GM19035 (cell line): ENCODE data around the gene UROS.

Experiments used
- ATAC-seq: cut with Tn5 transposase; IDR thresholded peaks from one replicate; pipeline ENCODE4 v1.9.1; 2021; ENCODE audit not compliant: unreplicated experiment

The UROS gene

GRCh38 chr10:125792342-125793300 is 30.4 kb downstream of the UROS start:
- no peak for ATAC-seq

DNA sequence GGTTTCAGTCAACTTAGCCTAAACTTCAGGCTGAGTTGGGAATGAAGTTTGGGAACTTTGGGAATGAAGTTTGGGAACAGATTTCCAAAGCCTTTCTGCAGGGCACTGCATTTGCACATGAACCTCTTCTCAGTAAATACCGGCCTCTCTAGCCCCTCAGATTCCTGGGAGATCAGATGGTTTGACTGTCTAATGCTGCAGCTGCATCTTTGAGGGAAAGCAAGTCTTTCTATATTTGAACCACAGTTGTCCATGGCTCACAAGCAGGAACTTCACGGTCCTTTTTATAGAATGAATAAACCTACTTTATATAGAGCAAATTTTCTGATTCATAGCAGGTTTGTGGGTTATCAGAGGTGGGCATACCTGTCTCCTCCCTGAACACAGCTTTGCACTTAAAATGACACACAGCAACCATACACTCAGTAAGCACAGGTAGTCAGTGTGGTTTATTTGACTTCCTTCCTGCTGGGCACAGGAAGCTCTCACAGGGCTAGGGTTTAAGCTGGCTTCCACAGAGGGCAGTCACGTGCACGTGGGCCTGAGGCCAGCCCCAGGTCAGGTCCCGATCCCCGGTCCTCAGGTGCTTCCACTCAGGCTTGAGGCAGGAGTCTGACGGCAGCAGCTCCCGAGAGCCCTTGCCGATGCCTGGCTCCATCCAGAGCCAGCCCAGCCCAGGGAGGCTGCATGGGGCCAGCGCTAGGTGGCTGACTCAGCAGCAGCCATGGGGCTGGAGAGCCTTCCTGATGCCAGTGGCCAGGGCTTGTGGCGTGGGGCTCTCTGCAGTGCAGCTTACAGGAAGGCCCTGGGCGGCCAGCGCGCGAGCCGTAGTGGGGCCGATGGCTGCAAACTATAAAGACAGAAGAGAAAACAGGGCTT is 34.7 kb downstream of the UROS start:
- ATAC-seq: no peak

DNA sequence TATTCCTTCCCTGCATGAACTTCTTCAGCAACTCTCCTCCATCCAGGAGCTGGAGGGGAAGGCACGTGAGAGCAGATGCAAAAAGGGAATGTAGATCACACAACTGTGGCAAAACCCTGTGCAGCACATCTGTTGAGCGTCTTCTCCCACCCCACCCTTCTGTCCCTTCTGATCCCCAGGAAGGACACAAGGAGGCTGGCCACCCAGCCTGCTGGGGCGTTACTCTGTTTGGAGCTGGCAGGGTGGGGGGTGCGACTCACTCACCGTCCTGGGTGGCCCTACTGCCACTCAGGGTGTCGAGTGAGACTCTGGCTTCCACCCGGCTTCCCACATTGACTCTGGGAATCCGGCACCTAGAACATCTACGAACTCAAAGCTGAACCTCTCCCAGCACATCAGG is 37.3 kb downstream of the UROS start:
- ATAC-seq: no peak

DNA sequence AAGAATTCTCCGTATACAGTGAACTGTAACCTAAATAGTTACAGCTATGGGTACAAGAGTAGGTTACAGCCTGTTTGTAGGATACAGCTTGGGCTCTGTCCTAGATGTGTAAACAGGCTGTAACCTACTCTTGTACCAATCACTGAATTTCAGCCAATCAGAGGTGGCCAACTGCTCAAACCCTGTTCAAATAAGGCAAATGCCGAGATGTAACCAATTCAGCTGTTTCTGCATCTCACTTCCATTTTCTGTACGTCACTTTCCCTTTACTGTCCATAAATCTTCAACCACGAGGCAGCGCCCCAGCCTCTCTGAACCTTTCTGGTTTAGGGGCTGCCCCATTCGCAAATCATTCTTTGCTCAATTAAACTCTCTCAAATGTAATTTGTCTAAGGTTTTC is 39.1 kb downstream of the UROS start:
- peak; percentile 67 for ATAC-seq

GRCh38 chr10:125783408-125783807 is 39.6 kb downstream of the UROS start:
- ATAC-seq: no peak

DNA sequence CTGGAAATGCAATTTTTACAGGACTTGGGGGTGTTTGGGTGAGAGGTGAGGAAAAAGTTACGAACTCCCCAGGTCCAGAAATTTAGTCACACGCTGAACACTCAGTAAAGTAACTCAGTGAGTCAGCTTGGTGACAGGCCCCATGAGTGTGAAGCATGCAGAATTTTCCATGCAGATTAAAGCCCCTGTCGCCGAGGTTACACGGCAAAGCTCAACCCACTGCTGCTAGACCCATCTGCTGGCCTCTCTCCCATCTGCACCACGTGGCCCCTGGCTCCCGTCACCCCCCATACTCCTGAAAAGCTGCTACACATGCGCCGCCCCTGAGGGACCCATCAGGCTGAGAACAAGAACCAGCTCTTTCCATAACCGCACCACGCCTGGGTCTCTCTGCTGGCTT is 40.4 kb downstream of the UROS start:
- ATAC-seq: no peak

- no peak for ATAC-seq
Measured at GRCh38 chr10:125782054-125782453, 41.0 kb downstream of the UROS start.

DNA sequence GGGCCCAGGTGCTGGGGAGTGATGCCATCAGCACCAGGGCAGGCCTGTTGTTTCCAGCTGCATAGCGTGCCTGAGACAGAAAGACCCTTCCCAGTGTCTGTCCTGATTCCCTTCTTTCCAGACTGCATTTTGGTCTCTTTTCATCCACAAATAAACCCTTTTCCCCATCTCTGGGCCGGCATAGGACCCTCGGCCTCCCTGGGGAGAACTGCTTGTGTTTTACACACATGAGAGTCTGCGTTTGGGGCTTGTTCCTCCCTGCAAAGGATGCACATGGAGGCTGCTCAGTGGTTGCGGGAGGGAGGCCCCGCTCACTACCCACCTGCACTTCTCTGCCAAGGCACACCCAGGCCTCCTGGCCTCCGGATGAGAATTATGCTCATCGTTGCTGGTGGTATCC is 41.7 kb downstream of the UROS start:
- ATAC-seq: no peak

- no peak for ATAC-seq
Measured at GRCh38 chr10:125779403-125780327, 43.4 kb downstream of the UROS start.

GRCh38 chr10:125778556-125778955 is 44.5 kb downstream of the UROS start:
- ATAC-seq: no peak

DNA sequence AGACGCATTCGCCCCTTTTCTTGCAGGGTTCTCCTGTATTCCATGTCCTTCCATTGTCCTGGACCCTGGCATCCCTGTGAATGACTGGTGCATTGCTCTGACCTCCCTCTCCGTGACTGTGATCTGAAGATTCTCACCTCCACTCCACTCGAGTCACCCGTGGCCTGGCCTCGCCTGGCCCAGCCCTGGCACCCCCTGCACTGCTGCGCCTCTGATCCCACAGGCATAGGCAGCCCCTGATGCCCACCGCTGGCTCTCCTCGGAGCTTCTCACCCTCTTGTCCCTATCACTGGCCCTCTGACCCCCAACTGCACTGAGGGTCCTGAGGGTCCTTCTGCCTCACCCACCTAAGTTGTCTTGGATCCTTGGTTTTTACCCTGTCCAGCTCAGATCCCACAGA is 45.3 kb downstream of the UROS start:
- ATAC-seq: no peak

- no peak for ATAC-seq
Measured at GRCh38 chr10:125775491-125776106, 47.5 kb downstream of the UROS start, which contains the start of gene MMP21. TSS of gene MMP21 (minus strand) at chr10:125775821. CDS start at chr10:125775821, 0 bp downstream.

- no peak for ATAC-seq
Measured at GRCh38 chr10:125774581-125775191, 48.4 kb downstream of the UROS start.

DNA sequence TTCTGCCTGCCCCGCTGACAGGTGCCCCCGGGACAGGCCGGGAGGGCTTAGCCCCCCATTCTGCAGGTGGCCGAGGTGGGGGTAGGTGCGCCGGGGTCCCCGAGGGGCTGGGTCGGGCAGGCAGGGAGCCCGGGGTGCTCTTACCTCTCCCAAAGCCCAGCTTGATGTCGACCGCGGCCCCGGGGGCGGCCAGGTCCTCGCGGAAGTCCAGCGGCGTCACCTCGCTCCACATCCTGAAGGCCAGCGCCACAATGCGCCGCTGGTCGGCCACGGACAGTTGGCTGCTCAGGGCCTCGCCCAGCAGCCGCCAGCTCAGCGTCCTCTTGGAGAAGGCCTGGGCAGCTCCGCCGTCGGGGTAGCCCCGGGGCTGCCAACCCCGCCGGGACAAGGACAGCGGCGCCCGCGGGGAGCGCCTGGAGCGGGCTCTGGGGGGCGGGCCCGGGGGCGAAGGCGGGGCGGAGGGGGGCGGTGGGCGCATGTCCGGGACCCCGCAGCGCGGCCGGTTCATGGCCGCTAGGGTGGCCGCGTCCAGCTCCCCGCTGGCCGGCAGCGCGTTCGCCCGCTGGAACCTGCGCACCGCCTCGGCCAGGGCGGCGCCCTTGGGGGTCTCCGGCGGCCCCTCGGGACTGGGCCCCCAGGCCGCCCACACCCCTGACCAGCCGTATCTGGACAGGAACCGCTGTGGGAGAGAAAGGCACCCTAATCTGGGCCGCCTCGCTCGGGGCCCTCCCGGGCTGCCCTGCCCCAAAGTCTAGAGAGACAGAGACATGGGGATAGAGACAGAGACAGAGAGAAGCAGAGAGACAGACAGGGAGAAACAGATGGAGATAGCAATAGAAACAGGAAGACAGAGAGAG is 49.1 kb downstream of the UROS start:
- ATAC-seq: no peak

DNA sequence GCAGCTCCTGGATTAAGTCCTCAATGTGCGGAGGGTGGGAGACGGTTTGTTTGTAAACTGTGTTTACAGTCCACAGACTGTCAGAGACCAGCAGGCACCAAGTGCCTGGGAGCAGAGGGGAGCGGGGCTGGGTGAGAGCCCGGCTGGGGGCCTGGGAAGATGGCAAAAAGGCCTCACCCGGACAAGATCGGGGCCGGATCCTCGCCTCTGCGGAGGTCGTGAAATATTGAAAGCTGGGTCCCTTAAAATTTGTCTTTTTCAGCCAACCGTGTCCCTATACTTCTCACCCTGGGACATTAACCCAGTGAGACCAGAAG is 50.2 kb downstream of the UROS start:
- ATAC-seq: no peak

- no peak for ATAC-seq
Measured at GRCh38 chr10:125772112-125772863, 50.8 kb downstream of the UROS start.

DNA sequence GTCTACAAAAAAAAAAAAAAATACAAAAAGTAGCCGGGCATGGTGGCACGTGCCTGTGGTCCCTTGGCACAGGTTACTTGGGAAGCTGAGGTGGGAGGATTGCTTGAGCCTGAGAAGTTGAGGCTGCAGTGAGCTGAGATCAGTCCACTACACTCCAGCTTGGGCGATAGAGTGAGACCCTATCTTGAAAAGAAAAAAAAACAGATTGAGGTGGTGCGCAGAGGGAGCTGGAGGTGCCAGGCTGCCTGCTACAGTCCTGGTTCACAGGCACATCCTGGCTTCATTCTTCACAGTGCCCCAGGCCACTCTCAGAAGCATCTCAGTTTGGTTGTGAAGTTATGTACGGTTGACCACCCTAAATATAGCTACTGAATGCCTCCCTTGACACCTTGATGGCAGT is 52.2 kb downstream of the UROS start:
- ATAC-seq: no peak

- ATAC-seq: no peak
Measured at GRCh38 chr10:125769175-125769574, 53.9 kb downstream of the UROS start.
